HCT116 (cell line): ENCODE results near the gene ATP6V0B. TPM values are rescaled to one million over a fixed set of nuclear protein-coding genes. Genes with fewer than 3 reads are reported as not detected.

Source experiments
- ATAC-seq: fragments of 200-7000 bp; cut with Tn5 transposase; 2 replicates; pipeline ENCODE4 v1.9.1; 2020; ENCODE audit warnings: mild to moderate bottlenecking, moderate library complexity
- BruUV-seq: library from RNA; stranded (reverse); fragments of 400-500 nt; replicated peaks from 2 replicates; lab custom pipeline; 2021; lab: Mats Ljungman, UMichigan
- CTCF ChIA-PET: fragments of 300-600 bp; sonication (Branson Sonifier 250); formaldehyde crosslinking; loops from one replicate; lab custom pipeline; 2021; ENCODE audit warnings: antibody characterized with exemption; lab: Charles Lee
- POLR2A ChIA-PET: fragments of 300-600, 350-600 bp; sonication (Branson Sonifier 250); formaldehyde crosslinking; loops from one replicate; lab custom pipeline; 2021; ENCODE audit warnings: antibody characterized with exemption; lab: Charles Lee
- RAD21 ChIA-PET, 2 experiments: fragments of 300-600 bp; sonication (Branson Sonifier 250); formaldehyde crosslinking; loops; one replicate each; lab custom pipeline; 2023; ENCODE audit warnings: low total read pairs in 2 of 2; ENCODE audit not compliant: uncharacterized antibody in 2 of 2, unreplicated experiment in 2 of 2, low non-redundant PET in 1 of 2; lab: Charles Lee
- DNase-seq: peaks from one replicate; pipeline ENCODE4 v3.0.0-alpha.2; 2010; ENCODE audit warnings: low read depth, low spot score
- H2AFZ ChIP-seq: fragments of 200-600 bp; shearing (Covaris generic), sonication (generic); 2 replicates; pipeline ENCODE4 v1.6.1; 2017; ENCODE audit warnings: low read depth, mixed run types, mixed read lengths, antibody characterized with exemption, low read length; ENCODE audit not compliant: poor library complexity, severe bottlenecking
- H3K27ac ChIP-seq: 2 replicates; pipeline ENCODE4 v1.5.1; 2012; ENCODE audit warnings: low read depth, low read length
- H3K27me3 ChIP-seq: fragments of 200-600 bp; sonication (generic); 2 replicates; pipeline ENCODE4 v1.6.1; 2016; ENCODE audit warnings: mixed run types, low read length, mixed read lengths; ENCODE audit not compliant: insufficient read depth
- H3K36me3 ChIP-seq, 2 experiments: fragments of 200-500 bp in 1 of 2; fragments of 200-600 bp in 1 of 2; sonication (Bioruptor generic) in 1 of 2; sonication (generic) in 1 of 2; 2 replicates each; pipeline versions ENCODE4 v1.5.1 to v1.6.1; 2014 to 2016; ENCODE audit warnings: low read length in 2 of 2, inconsistent platforms in 1 of 2, mixed read lengths in 1 of 2, mixed run types in 1 of 2; ENCODE audit not compliant: insufficient read depth in 2 of 2, control insufficient read depth in 1 of 2
- H3K4me1 ChIP-seq, 2 experiments: fragments of 200-600 bp in 1 of 2; sonication (generic) in 1 of 2; 2 replicates each; pipeline versions ENCODE4 v1.5.1 to v1.6.1; 2012 to 2017; ENCODE audit warnings: low read length in 2 of 2, inconsistent platforms in 1 of 2, mild to moderate bottlenecking in 1 of 2, mixed read lengths in 1 of 2, mixed run types in 1 of 2, moderate library complexity in 1 of 2; ENCODE audit not compliant: insufficient read depth in 2 of 2, control insufficient read depth in 1 of 2
- H3K4me2 ChIP-seq: fragments of 200-600 bp; sonication (generic); 2 replicates; pipeline ENCODE4 v1.6.1; 2017; ENCODE audit warnings: mixed run types, low read length, mixed read lengths
- H3K4me3 ChIP-seq, 2 experiments: fragments of 200-600 bp in 1 of 2; sonication (generic) in 1 of 2; replicated peaks in 1 of 2; 2 replicates each; pipeline ENCODE4 v1.5.1; 2011 to 2016; ENCODE audit warnings: low read length in 2 of 2, control low read depth in 1 of 2, low read depth in 1 of 2, mild to moderate bottlenecking in 1 of 2, mixed read lengths in 1 of 2, mixed run types in 1 of 2
- H3K79me2 ChIP-seq: fragments of 200-600 bp; sonication (generic); 2 replicates; pipeline ENCODE4 v1.6.1; 2017; ENCODE audit warnings: mild to moderate bottlenecking, mixed run types, low read length, moderate library complexity, mixed read lengths; ENCODE audit not compliant: insufficient read depth
- H3K9ac ChIP-seq: fragments of 200-600 bp; sonication (generic); 2 replicates; pipeline ENCODE4 v1.6.1; 2016; ENCODE audit warnings: low read length, mixed read lengths
- H3K9me2 ChIP-seq: fragments of 200-600 bp; sonication (generic), shearing (Covaris generic); 2 replicates; pipeline ENCODE4 v1.6.1; 2017; ENCODE audit warnings: mixed run types, mild to moderate bottlenecking, moderate library complexity; ENCODE audit not compliant: insufficient read depth
- H3K9me3 ChIP-seq, 2 experiments: fragments of 200-500 bp in 1 of 2; fragments of 200-600 bp in 1 of 2; sonication (Bioruptor generic) in 1 of 2; sonication (generic) in 1 of 2; 2 replicates each; pipeline ENCODE4 v1.6.1; 2014 to 2017; ENCODE audit warnings: low read length in 2 of 2, mixed read lengths in 2 of 2, inconsistent platforms in 1 of 2, low read depth in 1 of 2, mild to moderate bottlenecking in 1 of 2, mixed run types in 1 of 2, moderate library complexity in 1 of 2; ENCODE audit not compliant: control insufficient read depth in 1 of 2, insufficient read depth in 1 of 2
- H4K20me1 ChIP-seq: fragments of 200-600 bp; sonication (generic), shearing (Covaris generic); 2 replicates; pipeline ENCODE4 v1.6.1; 2017; ENCODE audit warnings: mixed run types, mild to moderate bottlenecking, moderate library complexity; ENCODE audit not compliant: insufficient read depth
- FOSL1 ChIP-seq: IDR thresholded peaks from 2 replicates; pipeline ENCODE4 v1.6.1; 2012; ENCODE audit warnings: low read depth
- YY1 ChIP-seq: IDR thresholded peaks from 2 replicates; pipeline ENCODE4 v1.6.1; 2011; ENCODE audit warnings: low read length, low read depth, moderate library complexity, mild to moderate bottlenecking; ENCODE audit not compliant: insufficient replicate concordance; ENCODE audit errors: extremely low read depth
- intact Hi-C: fragments of 100-400 bp; cut with micrococcal nuclease; formaldehyde crosslinking; loops from 2 replicates; pipeline ENCODE4 v1.10.0; 2022
- total RNA-seq: library from RNA; stranded (reverse); gene quantifications from one replicate; pipeline ENCODE4 v1.2.1, GENCODE V29; 2021; ENCODE audit not compliant: unreplicated experiment
- TF ChIP-seq, protein P1 (sequence below): IDR thresholded peaks from 2 replicates; pipeline ENCODE4 v1.6.1; 2012; ENCODE audit warnings: low read depth

The ATP6V0B gene
- total RNA-seq, 1 experiment from 2014 or later, result 122 TPM

DNA sequence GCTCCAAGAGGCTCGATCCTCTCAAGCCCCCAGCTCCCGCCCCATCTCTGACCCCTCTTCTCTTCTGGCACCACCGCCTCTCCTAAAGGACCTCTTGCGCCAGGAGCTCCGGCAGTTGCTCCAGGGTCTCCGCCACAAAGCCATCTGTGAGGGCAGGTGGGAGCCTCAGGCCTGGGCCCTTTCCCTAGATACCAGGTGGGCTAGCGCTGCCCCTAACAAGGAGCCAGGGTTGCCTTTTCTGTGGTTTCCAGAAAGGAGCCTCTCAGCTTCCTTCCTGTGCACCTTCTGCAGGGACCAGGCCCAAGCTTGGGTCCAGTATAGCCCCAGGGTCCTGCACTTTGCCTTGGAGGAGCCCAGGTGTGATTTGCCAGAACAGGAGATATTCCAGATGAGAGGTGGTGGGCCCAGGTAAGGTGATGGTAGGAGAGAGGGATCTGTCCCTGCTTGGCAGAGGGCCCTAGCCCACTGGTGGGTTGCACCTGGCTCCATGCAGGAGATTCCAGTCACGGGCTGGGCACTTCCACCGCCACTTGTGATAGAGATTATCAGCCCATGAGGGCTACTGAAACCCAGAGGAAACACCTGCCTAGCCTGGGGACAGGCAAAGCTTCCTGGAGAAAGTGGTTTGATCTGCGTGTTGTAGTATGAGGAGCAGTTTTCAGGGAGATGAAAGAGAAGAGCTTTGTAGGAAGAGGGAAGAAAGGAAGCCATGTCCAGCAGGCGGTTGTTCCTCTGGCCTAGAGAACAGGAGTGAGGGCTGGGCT, 17.7 kb downstream of the ATP6V0B start:
- Histone ChIP-seq H3K36me3 (peaks cover 0 to 5% of the 10 kb centered on the region in 2 experiments; a peak in 2 of 4 replicates), H3K27me3 (no peaks in the 10 kb centered on the region), H3K4me2 (peak overlapping the region; percentile 91), H3K9ac (peak overlapping the region; percentile 80), H3K9me2 (no peaks in the 10 kb centered on the region), H3K79me2 (no peaks in the 10 kb centered on the region), H2AFZ (no peak overlapping the region), H3K27ac (peak overlapping the region; percentile 82), H3K4me1 (peaks cover 10 to 39% of the 10 kb centered on the region in 2 experiments), H3K9me3 (no peaks in the 10 kb centered on the region), H4K20me1 (no peaks in the 10 kb centered on the region), H3K4me3 (peak overlapping the region; percentile 63 to 72)
- intact Hi-C loops, result no loop called here
- POLR2A ChIA-PET, result interaction anchor here (1.0 to 1.2 kb wide), 3 partner anchors 229 to 342 kb away, joined by 3 read pairs; partner anchors contain the start of gene KDM4A
- no peak for ATAC-seq
- CTCF ChIA-PET, result interaction anchor here (1.4 to 3.3 kb wide), 3 partner anchors 12 to 56 kb away, joined by 4 to 13 read pairs (median 6); no protein-coding TSS in a partner anchor
- no TSS peak for BruUV-seq
- no peak for DNase-seq
- RAD21 ChIA-PET, result interaction anchor here in 1 of 2 experiments (0.5 to 1.6 kb wide), 3 partner anchors 23 to 229 kb away, joined by 3 to 5 read pairs (median 3); partner anchors contain the start of gene DPH2
- no peak for TF ChIP-seq YY1
- TF ChIP-seq, protein P1, sequence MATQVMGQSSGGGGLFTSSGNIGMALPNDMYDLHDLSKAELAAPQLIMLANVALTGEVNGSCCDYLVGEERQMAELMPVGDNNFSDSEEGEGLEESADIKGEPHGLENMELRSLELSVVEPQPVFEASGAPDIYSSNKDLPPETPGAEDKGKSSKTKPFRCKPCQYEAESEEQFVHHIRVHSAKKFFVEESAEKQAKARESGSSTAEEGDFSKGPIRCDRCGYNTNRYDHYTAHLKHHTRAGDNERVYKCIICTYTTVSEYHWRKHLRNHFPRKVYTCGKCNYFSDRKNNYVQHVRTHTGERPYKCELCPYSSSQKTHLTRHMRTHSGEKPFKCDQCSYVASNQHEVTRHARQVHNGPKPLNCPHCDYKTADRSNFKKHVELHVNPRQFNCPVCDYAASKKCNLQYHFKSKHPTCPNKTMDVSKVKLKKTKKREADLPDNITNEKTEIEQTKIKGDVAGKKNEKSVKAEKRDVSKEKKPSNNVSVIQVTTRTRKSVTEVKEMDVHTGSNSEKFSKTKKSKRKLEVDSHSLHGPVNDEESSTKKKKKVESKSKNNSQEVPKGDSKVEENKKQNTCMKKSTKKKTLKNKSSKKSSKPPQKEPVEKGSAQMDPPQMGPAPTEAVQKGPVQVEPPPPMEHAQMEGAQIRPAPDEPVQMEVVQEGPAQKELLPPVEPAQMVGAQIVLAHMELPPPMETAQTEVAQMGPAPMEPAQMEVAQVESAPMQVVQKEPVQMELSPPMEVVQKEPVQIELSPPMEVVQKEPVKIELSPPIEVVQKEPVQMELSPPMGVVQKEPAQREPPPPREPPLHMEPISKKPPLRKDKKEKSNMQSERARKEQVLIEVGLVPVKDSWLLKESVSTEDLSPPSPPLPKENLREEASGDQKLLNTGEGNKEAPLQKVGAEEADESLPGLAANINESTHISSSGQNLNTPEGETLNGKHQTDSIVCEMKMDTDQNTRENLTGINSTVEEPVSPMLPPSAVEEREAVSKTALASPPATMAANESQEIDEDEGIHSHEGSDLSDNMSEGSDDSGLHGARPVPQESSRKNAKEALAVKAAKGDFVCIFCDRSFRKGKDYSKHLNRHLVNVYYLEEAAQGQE, result no peak
- no peak for TF ChIP-seq FOSL1
